Uterus (tissue), 2 donors: Measurements from ENCODE around the gene ZNF789.

ENCODE experiments used
- CTCF ChIP-seq, 4 experiments: fragments of 200-600 bp in 2 of 4; fragments of 450-650 bp in 2 of 4; sonication (generic) in 2 of 4; IDR thresholded peaks; one replicate each; pipeline ENCODE4 v1.5.1; 2016 to 2019; ENCODE audit warnings: antibody characterized with exemption in 4 of 4, mild to moderate bottlenecking in 2 of 4, moderate library complexity in 1 of 4
- POLR2A ChIP-seq, 2 donors: fragments of 450-650 bp; IDR thresholded peaks; one replicate each; pipeline ENCODE4 v1.6.1; 2016; ENCODE audit warnings: antibody characterized with exemption in 2 of 2, mild to moderate bottlenecking in 1 of 2, moderate library complexity in 1 of 2

DNA sequence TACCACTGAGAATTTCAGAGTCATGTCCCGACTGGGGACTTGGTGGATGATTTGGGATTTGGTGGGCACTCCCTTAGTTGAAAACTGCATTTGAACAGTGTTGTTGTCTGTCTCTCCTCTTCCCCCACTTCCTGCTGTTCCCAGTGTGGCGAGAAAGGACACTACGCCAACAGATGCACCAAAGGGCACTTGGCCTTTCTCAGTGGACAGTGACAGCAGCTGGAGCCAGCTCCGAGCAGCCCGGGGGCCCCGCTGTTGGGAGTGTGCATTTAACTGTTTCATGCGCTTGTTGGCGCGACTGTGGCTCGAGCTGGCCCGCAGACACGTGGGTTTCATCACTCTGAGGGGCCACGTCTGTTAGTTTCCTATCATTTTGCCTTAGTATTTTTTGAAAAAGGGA is 16.4 kb upstream of the ZNF789 start:
- no peak for TF ChIP-seq POLR2A (IDR thresholded peaks at IDR 0.05)
- no peak for TF ChIP-seq CTCF (IDR thresholded peaks at IDR 0.05)
